MCF 10A (cell line): ENCODE measurements around the gene CLEC4F. TPM values are rescaled to one million over a fixed set of nuclear protein-coding genes. Genes with fewer than 3 reads are reported as not detected.

Experiments
- BruUV-seq: library from RNA; stranded (reverse); fragments of 400-500 nt; replicated peaks from 2 replicates; lab custom pipeline; 2021; lab: Mats Ljungman, UMichigan
- CTCF ChIA-PET: fragments of 300-600 bp; sonication (Branson Sonifier 250); formaldehyde crosslinking; extraction: SDS; loops from one replicate; lab custom pipeline; 2021; ENCODE audit warnings: antibody characterized with exemption, inconsistent platforms; lab: Yijun Ruan, JAX
- POLR2A ChIA-PET: fragments of 300-600, 350-650 bp; sonication (Branson Sonifier 250); formaldehyde crosslinking; extraction: SDS; loops from one replicate; lab custom pipeline; 2020; ENCODE audit warnings: antibody characterized with exemption, inconsistent platforms; lab: Yijun Ruan, JAX
- DNase-seq: peaks from one replicate; pipeline ENCODE4 v3.0.0-alpha.2; 2018; ENCODE audit not compliant: unreplicated experiment
- H3K27ac Mint-ChIP-seq: one replicate; pipeline ENCODE4 v1.8.0; 2022; ENCODE audit warnings: mild to moderate bottlenecking, low read depth, mixed read lengths; ENCODE audit not compliant: unreplicated experiment
- H3K27me3 Mint-ChIP-seq: one replicate; pipeline ENCODE4 v1.8.0; 2022; ENCODE audit warnings: mixed read lengths; ENCODE audit not compliant: insufficient read depth, unreplicated experiment
- H3K36me3 Mint-ChIP-seq: one replicate; pipeline ENCODE4 v1.8.0; 2022; ENCODE audit warnings: mild to moderate bottlenecking, moderate library complexity, mixed read lengths; ENCODE audit not compliant: insufficient read depth, unreplicated experiment
- H3K4me1 Mint-ChIP-seq: one replicate; pipeline ENCODE4 v1.8.0; 2022; ENCODE audit warnings: mixed read lengths; ENCODE audit not compliant: insufficient read depth, unreplicated experiment
- H3K4me3 Mint-ChIP-seq: one replicate; pipeline ENCODE4 v1.8.0; 2022; ENCODE audit warnings: mild to moderate bottlenecking, moderate library complexity, mixed read lengths; ENCODE audit not compliant: unreplicated experiment
- H3K9me3 Mint-ChIP-seq: one replicate; pipeline ENCODE4 v1.8.0; 2022; ENCODE audit warnings: mixed read lengths; ENCODE audit not compliant: unreplicated experiment
- CTCF ChIP-seq: fragments of 200-600 bp; IDR thresholded peaks from one replicate; pipeline ENCODE4 v1.8.0; 2022; ENCODE audit warnings: antibody characterized with exemption, mild to moderate bottlenecking; ENCODE audit not compliant: unreplicated experiment
- intact Hi-C: fragments of 100-400 bp; cut with micrococcal nuclease; formaldehyde crosslinking; loops from 2 replicates; pipeline ENCODE4 v1.14.1; 2022
- total RNA-seq: library from RNA; stranded (reverse); gene quantifications from 2 replicates; pipeline ENCODE4 v1.2.3, GENCODE V29; 2022

CLEC4F gene
- total RNA-seq, 1 experiment from 2014 or later: not detected

DNA sequence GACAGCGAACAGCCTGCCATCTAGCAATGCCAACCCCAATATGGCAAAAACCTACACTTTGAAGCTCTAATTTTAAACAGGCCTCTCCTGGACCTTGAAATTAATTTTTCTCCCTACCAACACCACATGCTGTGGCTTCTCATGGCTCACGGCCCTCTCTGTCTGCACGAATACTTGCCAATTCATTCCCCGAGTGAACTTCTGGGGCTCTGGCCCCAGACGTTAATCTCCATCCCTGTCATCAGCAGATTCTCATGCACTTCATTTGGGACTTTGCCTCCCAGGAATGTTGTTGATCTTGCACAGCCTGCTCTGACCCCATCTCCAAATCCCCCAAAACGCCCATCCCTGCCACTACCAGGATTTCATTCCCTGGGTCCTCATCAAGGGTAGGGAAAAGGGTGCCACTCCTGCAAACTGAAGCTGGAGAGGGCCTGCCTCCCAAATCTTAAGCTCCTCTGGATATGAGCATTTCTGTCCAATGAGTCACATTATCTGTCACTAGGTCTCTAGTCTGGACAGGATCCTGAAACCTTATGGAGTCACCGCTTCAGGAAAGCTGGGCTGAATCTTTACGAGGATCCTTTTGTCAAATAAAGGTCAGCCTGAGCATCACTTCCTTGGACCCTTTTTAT, 40.4 kb downstream of the CLEC4F start:
- Mint-ChIP-seq H3K9me3 (no peaks in the 10 kb centered on the region), H3K4me1 (peaks cover 8% of the 10 kb centered on the region), H3K36me3 (no peaks in the 10 kb centered on the region), H3K27ac (no peak overlapping the region), H3K27me3 (no peaks in the 10 kb centered on the region), H3K4me3 (no peak overlapping the region)
- no TSS peak for BruUV-seq
- ChIA-PET CTCF (interaction anchor here (0.6 to 1.1 kb wide), 4 partner anchors 9 to 161 kb away, joined by 3 to 5 read pairs (median 3); no protein-coding TSS in a partner anchor), POLR2A (no interaction called here)
- peak; percentile 56 for DNase-seq
- intact Hi-C loops: no loop called here
- TF ChIP-seq CTCF: no peak

DNA sequence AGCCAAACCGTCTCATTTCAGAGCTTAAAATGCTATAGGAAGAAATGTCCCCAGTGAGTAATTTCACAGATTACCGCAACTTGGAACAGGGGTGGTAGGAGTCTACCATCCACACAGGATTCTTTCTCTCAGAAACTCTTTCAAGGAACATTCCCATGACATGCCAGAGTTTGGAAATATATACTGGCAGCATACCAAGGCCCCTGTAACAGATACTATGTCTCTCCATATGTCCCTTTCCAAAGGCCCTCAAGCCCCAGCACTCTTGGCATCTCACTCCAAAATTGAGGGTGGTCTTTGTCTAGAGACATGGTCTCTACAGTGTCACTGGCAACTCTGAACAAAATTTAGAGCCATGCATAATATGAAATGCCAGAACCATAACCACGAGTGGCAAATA, 40.9 kb downstream of the CLEC4F start:
- Mint-ChIP-seq H3K4me1 (peaks cover 8% of the 10 kb centered on the region), H3K27me3 (peaks cover 2% of the 10 kb centered on the region)

DNA sequence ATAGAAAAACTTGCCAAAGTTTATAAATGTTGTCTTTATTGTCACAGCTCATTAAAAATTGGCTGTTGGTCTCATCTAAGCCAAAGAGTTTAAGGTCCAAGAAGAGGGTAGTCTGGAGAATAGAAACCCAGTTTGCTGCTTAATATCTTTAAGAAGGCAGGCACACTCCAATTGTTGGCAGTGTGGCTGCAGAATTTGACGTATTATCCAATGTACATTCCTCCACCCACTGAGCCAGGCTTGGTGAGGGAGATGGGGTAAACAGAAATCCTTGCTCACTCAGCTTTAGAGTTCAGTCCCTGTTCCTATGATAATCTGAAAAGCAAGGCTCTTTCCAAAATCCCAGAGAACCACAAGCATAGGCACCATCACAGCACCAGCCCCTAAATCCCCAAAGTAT, 41.7 kb downstream of the CLEC4F start:
- ChIA-PET CTCF (interaction anchor here (0.5 to 1.0 kb wide), 6 partner anchors 8 to 1801 kb away, joined by 3 to 5 read pairs (median 4); partner anchors contain the start of gene FIGLA), POLR2A (no interaction called here)
- Mint-ChIP-seq H3K4me1 (peaks cover 8% of the 10 kb centered on the region), H3K27me3 (peaks cover 10% of the 10 kb centered on the region), H3K4me3 (no peak overlapping the region), H3K9me3 (peaks cover 3% of the 10 kb centered on the region), H3K36me3 (no peaks in the 10 kb centered on the region), H3K27ac (no peak overlapping the region)
- TF ChIP-seq CTCF: no peak
- DNase-seq: no peak
- BruUV-seq: no TSS peak
- intact Hi-C loops: no loop called here

More for the DNA sequence above, 40.9 kb downstream of the CLEC4F start:
- no peak for DNase-seq
- POLR2A ChIA-PET: no interaction called here
- Mint-ChIP-seq H3K4me3 (no peak overlapping the region), H3K27ac (no peak overlapping the region), H3K9me3 (no peaks in the 10 kb centered on the region), H3K36me3 (no peaks in the 10 kb centered on the region)
- BruUV-seq: no TSS peak
- no peak for TF ChIP-seq CTCF
- CTCF ChIA-PET: interaction anchor here (0.5 to 0.7 kb wide), 2 partner anchors 10 to 1801 kb away, joined by 3 read pairs; no protein-coding TSS in a partner anchor
- intact Hi-C loops: no loop called here

- no peak for TF ChIP-seq CTCF
- ChIA-PET CTCF (interaction anchor here (0.7 kb wide), 1 partner anchor 10 kb away, joined by 3 read pairs; the partner anchor contains the start of gene ADD2), POLR2A (no interaction called here)
- H3K36me3 Mint-ChIP-seq: no peaks in the 10 kb centered on the region
- no peak overlapping the region for H3K27ac Mint-ChIP-seq
- peaks cover 7% of the 10 kb centered on the region for H3K9me3 Mint-ChIP-seq
- no TSS peak for BruUV-seq
- H3K27me3 Mint-ChIP-seq: peaks cover 22% of the 10 kb centered on the region
- peaks cover 8% of the 10 kb centered on the region for H3K4me1 Mint-ChIP-seq
- intact Hi-C loops: no loop called here
- no peak overlapping the region for H3K4me3 Mint-ChIP-seq
- peak; percentile 57 for DNase-seq
These were observed 42.9 kb downstream of the CLEC4F start for GRCh38 chr2:70777450-70777849.
